ENCODE measurements around the gene ZNF423. TPM values are rescaled to one million over a fixed set of nuclear protein-coding genes. Genes with fewer than 3 reads are reported as not detected.
A peak's percentile ranks its signal among the peaks of the same experiment; 100 is the strongest.

Gene ZNF423
- total and polyA plus RNA-seq, 2 of the 13 experiments (the other 11 are each of a cell fraction or from before 2014, with no cell fraction given): 0.07 to 0.31 TPM

GRCh38 chr16:49478107-49478506 lies 377.8 kb downstream of the ZNF423 start (continued):
- TF ChIP-seq ZNF784 (CRISPR knock-in tag; IDR thresholded peaks at IDR 0.05; ENCODE audit: borderline replicate concordance) (no peak), ZNF446 (CRISPR knock-in tag; IDR thresholded peaks at IDR 0.05) (no peak), ZNF33A (CRISPR knock-in tag; IDR thresholded peaks at IDR 0.05; ENCODE audit: borderline replicate concordance) (no peak), HOXD1 (CRISPR knock-in tag; IDR thresholded peaks at IDR 0.05) (no peak)

GRCh38 chr16:49477250-49477895 lies 378.5 kb downstream of the ZNF423 start:
- Histone ChIP-seq H3K4me1 (ENCODE audit: insufficient read depth, low read length) (no peaks in the 10 kb centered on the region), H3K27ac (ENCODE audit: extremely low read length, insufficient read depth, low read length) (no peak overlapping the region), H3K27me3 (ENCODE audit: control insufficient read depth in 1 of 2, insufficient read depth in 2 of 2, low read length in 2 of 2) (no peaks in the 10 kb centered on the region), H3K9ac (ENCODE audit: insufficient read depth, low read depth, low read length) (no peak overlapping the region), H3K36me3 (replicated peaks in 1 of 2; ENCODE audit: control insufficient read depth in 1 of 2, insufficient read depth in 2 of 2, low read length in 2 of 2) (no peaks in the 10 kb centered on the region), H4K20me1 (ENCODE audit: insufficient read depth, low read length) (no peaks in the 10 kb centered on the region), H3K4me3 (replicated peaks in 1 of 3; ENCODE audit: insufficient read depth in 1 of 3, low read depth in 2 of 3, low read length in 3 of 3) (no peak overlapping the region), H3K4me2 (ENCODE audit: low read depth, low read length) (no peak overlapping the region), H2AFZ (ENCODE audit: low read length) (no peak overlapping the region), H3K79me2 (ENCODE audit: insufficient read depth, low read length) (no peaks in the 10 kb centered on the region), H3K9me3 (ENCODE audit: low read length) (no peaks in the 10 kb centered on the region)
- in situ Hi-C loops (cut with HindIII; ENCODE audit: extremely low pct_ligation_motif_present, low pct_unique_long_range_greater_than_20kb): no loop called here
- intact Hi-C loops (cut with micrococcal nuclease; ENCODE audit: unreplicated experiment): no loop called here
- TF ChIP-seq GABPB1 (CRISPR knock-in tag; IDR thresholded peaks at IDR 0.05): no peak
- TF ChIP-seq ZGPAT (CRISPR knock-in tag; IDR thresholded peaks at IDR 0.05): no peak
- peak; percentile 54 for TF ChIP-seq HNRNPK (IDR thresholded peaks at IDR 0.05; ENCODE audit: low read depth, low read length, poor library complexity, severe bottlenecking)
- TF ChIP-seq SMAD3 (CRISPR knock-in tag; IDR thresholded peaks at IDR 0.05): no peak
- no peak for TF ChIP-seq EEA1 (CRISPR knock-in tag; IDR thresholded peaks at IDR 0.05; ENCODE audit: borderline replicate concordance)
- no peak for TF ChIP-seq NFYB (CRISPR knock-in tag; IDR thresholded peaks at IDR 0.05)
- TF ChIP-seq HNRNPL (IDR thresholded peaks at IDR 0.05; ENCODE audit: low read depth, low read length): no peak
- no peak for TF ChIP-seq SRSF4 (IDR thresholded peaks at IDR 0.05; ENCODE audit: low read depth, low read length, poor library complexity, severe bottlenecking)
- TF ChIP-seq ZNF207 (IDR thresholded peaks at IDR 0.05; ENCODE audit: borderline replicate concordance): no peak
- DNase-seq (ENCODE audit: low spot score) (no peak), FAIRE-seq (no peak), ATAC-seq (no peak)
- ChIA-PET CTCF (ENCODE audit: low intra/inter-chr PET ratio, low total read pairs) (no interaction called here), POLR2A (no interaction called here)
- BruUV-seq (replicated peaks): no TSS peak

Data from HepG2 (cell line).